Pancreas (tissue), 10 donors: Measurements from ENCODE around the gene RFC4. TPM values are rescaled to one million over a fixed set of nuclear protein-coding genes. Genes with fewer than 3 reads are reported as not detected.

Source experiments
- ATAC-seq, 4 donors: fragments of 200-7000 bp; cut with Tn5 transposase; one replicate each; pipeline versions ENCODE4 v1.8.0 to v1.9.1; 2020; ENCODE audit warnings: mild to moderate bottlenecking in 4 of 4, moderate library complexity in 4 of 4
- DNase-seq, 6 donors: peaks; one replicate each; pipeline ENCODE4 v3.0.0-alpha.2; 2020
- FAIRE-seq: peaks from 2 replicates; lab custom pipeline; 2012; peaks lifted over from hg19 to GRCh38; lab: Jason Lieb, UNC
- H3K27ac ChIP-seq, 4 donors: fragments of 200-600 bp; sonication (generic); 1 replicate in 3 of 4; 2 replicates in 1 of 4; pipeline versions ENCODE4 v1.5.0 to v1.8.0; 2020
- H3K27me3 ChIP-seq, 4 donors: fragments of 200-600 bp; one replicate each; pipeline ENCODE4 v1.8.0; 2021
- H3K36me3 ChIP-seq, 3 donors: fragments of 200-600 bp; sonication (generic) in 1 of 3; one replicate each; pipeline versions ENCODE4 v1.5.0 to v1.8.0; 2020 to 2021
- H3K4me1 ChIP-seq, 3 donors: fragments of 200-600 bp; one replicate each; pipeline ENCODE4 v1.8.0; 2021
- H3K4me3 ChIP-seq, 4 donors: fragments of 200-600 bp; sonication (generic) in 2 of 4; one replicate each; pipeline versions ENCODE4 v1.5.0 to v1.8.0; 2020 to 2021
- H3K9me3 ChIP-seq, 4 donors: fragments of 200-600 bp; one replicate each; pipeline ENCODE4 v1.8.0; 2021
- CTCF ChIP-seq, 4 donors: fragments of 200-600 bp; sonication (generic) in 3 of 4; IDR thresholded peaks; one replicate each; pipeline versions ENCODE4 v1.5.0 to v1.8.0; 2021; ENCODE audit warnings: antibody characterized with exemption in 4 of 4
- WGBS, 2 donors: extraction: QIAGEN DNeasy Blood & Tissue Kit; methylation state at CpG; one replicate each; pipeline ENCODE4 v1.1.7; 2013; 5-methylcytosine and 5-hydroxymethylcytosine counted together
- intact Hi-C, 3 donors: fragments of 100-400 bp; cut with DNase I; formaldehyde crosslinking; loops; one replicate each; pipeline versions ENCODE4 v1.11.1 to v1.14.2; 2022
- polyA plus RNA-seq, 2 donors: library from polyadenylated mRNA; stranded (reverse); fragments of 200-250 nt; gene quantifications; one replicate each; pipeline ENCODE4 v1.2.3, GENCODE V29; 2013
- total RNA-seq, 6 donors: library from RNA; stranded (reverse); fragmentation: NEBNext Ultra II Directional in 4 of 6; extraction: Animal tissue kit (Norgen Biotek cat#: 25700) in 4 of 6; gene quantifications; one replicate each; pipeline versions ENCODE4 v1.2.1 to v1.2.4, GENCODE V29; 2021 to 2023
- donor health status: healthy with polysubstance abuse.
- donor health status: DM: no; HTN: no; CAD: no; lungs with moderate emphysema.
- donor health status: DM: no; HTN: no; CAD: no.
- donor health status: control.
- donor health status: control.
- donor health status: Bipolar disorder and iron deficiency.
- donor health status: DM: yes; HTN: yes; CAD: no.
- donor health status: DM: no; HTN: no; CAD: no.
- donor health status: DM: no; HTN: no; CAD: no.
- donor health status: DM: yes; HTN: yes; CAD: no.

Gene RFC4
- total and polyA plus RNA-seq, 8 donors, result 5.1 to 11.5 (median 8.0) TPM

- no peak for TF ChIP-seq CTCF (IDR thresholded peaks at IDR 0.05)
- peak in 1 of 4 donors; percentile 20 for ATAC-seq
- intact Hi-C loops, result no loop called here
These were observed 36.2 kb upstream of the RFC4 start, which contains the start of gene ADIPOQ for GRCh38 chr3:186842426-186843038. TSS of gene ADIPOQ (plus strand) at chr3:186842710. CDS start at chr3:186853059, 10,349 bp downstream.

GRCh38 chr3:186841620-186842019 lies 35.3 kb upstream of the RFC4 start:
- TF ChIP-seq CTCF (IDR thresholded peaks at IDR 0.05), result no peak
- Histone ChIP-seq H3K27me3 (no peaks in the 10 kb centered on the region), H3K27ac (no peak overlapping the region), H3K9me3 (no peaks in the 10 kb centered on the region), H3K4me1 (no peaks in the 10 kb centered on the region), H3K4me3 (no peak overlapping the region), H3K36me3 (no peaks in the 10 kb centered on the region)
- FAIRE-seq (no peak), ATAC-seq (no peak), DNase-seq (no peak)
- whole genome bisulfite sequencing, 2 donors, result 62 to 64% methylated on average over 4 of the region's 4 CpGs
- intact Hi-C loops, result no loop called here

More at GRCh38 chr3:186842426-186843038, 36.2 kb upstream of the RFC4 start, which contains the start of gene ADIPOQ:
- Histone ChIP-seq H3K4me1 (no peaks in the 10 kb centered on the region), H3K36me3 (no peaks in the 10 kb centered on the region), H3K27me3 (no peaks in the 10 kb centered on the region), H3K9me3 (no peaks in the 10 kb centered on the region), H3K4me3 (no peak within 1 kb of the TSS), H3K27ac (no peak within 1 kb of the TSS)
- WGBS, 2 donors, result 73 to 75% methylated on average over 7 of the region's 7 CpGs
- FAIRE-seq, result no peak
- DNase-seq, result no peak

GRCh38 chr3:186839874-186840641 lies 33.8 kb upstream of the RFC4 start:
- no peak for DNase-seq
- FAIRE-seq, result no peak
- Histone ChIP-seq H3K4me3 (no peak overlapping the region), H3K36me3 (no peaks in the 10 kb centered on the region), H3K27ac (no peak overlapping the region), H3K9me3 (no peaks in the 10 kb centered on the region), H3K4me1 (no peaks in the 10 kb centered on the region), H3K27me3 (no peaks in the 10 kb centered on the region)
- intact Hi-C loops, result no loop called here
- WGBS, 2 donors, result 82 to 86% methylated on average over 17 of the region's 17 CpGs
- TF ChIP-seq CTCF (IDR thresholded peaks at IDR 0.05), result no peak
- peak in 1 of 4 donors; percentile 44 for ATAC-seq

GRCh38 chr3:186832276-186832675 lies 26.0 kb upstream of the RFC4 start:
- Histone ChIP-seq H3K27me3 (peaks cover 0 to 30% (median 4%) of the 10 kb centered on the region in 4 donors), H3K9me3 (no peaks in the 10 kb centered on the region), H3K4me1 (no peaks in the 10 kb centered on the region), H3K27ac (no peak overlapping the region), H3K4me3 (no peak overlapping the region), H3K36me3 (no peaks in the 10 kb centered on the region)
- WGBS, 2 donors, result 70 to 82% methylated on average over 1 of the region's 1 CpG
- intact Hi-C loops, result no loop called here
- no peak for DNase-seq
- FAIRE-seq, result no peak
- no peak for ATAC-seq
- TF ChIP-seq CTCF (IDR thresholded peaks at IDR 0.05), result no peak
